HEK293T (cell line): Measurements from ENCODE around the gene STING1.

ENCODE experiments used
- CTCF ChIA-PET: fragments of 350-600 bp; formaldehyde crosslinking; extraction: SDS; loops from one replicate; lab custom pipeline; 2021; ENCODE audit warnings: antibody characterized with exemption, inconsistent platforms; lab: Yijun Ruan, JAX
- POLR2A ChIA-PET: fragments of 350-600 bp; formaldehyde crosslinking; extraction: SDS; loops from one replicate; lab custom pipeline; 2020; ENCODE audit warnings: antibody characterized with exemption, inconsistent platforms; lab: Yijun Ruan, JAX
- DNase-seq: peaks from one replicate; pipeline ENCODE4 v3.0.0; 2012; ENCODE audit warnings: mixed read lengths; ENCODE audit errors: extremely low spot score
- ARNT ChIP-seq: fragments of 450-650 bp; IDR thresholded peaks from 2 replicates; pipeline ENCODE4 v1.6.1; 2017; ENCODE audit warnings: mild to moderate bottlenecking
- BHLHE40 ChIP-seq: fragments of 450-650 bp; IDR thresholded peaks from 2 replicates; pipeline ENCODE4 v1.6.1; 2016; ENCODE audit warnings: mild to moderate bottlenecking, moderate library complexity, borderline replicate concordance
- CTBP1 ChIP-seq: fragments of 450-650 bp; IDR thresholded peaks from 2 replicates; pipeline ENCODE4 v1.6.1; 2016; ENCODE audit warnings: borderline replicate concordance
- ELF4 ChIP-seq: fragments of 450-650 bp; IDR thresholded peaks from 2 replicates; pipeline ENCODE4 v1.6.1; 2017; ENCODE audit warnings: antibody characterized with exemption
- FOXA1 ChIP-seq: fragments of 450-650 bp; IDR thresholded peaks from 2 replicates; pipeline ENCODE4 v1.6.1; 2016; ENCODE audit warnings: mild to moderate bottlenecking
- FOXK2 ChIP-seq: fragments of 450-650 bp; IDR thresholded peaks from 2 replicates; pipeline ENCODE4 v1.6.1; 2016; ENCODE audit warnings: mild to moderate bottlenecking
- FOXM1 ChIP-seq: fragments of 450-650 bp; IDR thresholded peaks from 2 replicates; pipeline ENCODE4 v1.6.1; 2017; ENCODE audit warnings: mild to moderate bottlenecking, borderline replicate concordance
- HDGF ChIP-seq: fragments of 450-650 bp; IDR thresholded peaks from 2 replicates; pipeline ENCODE4 v1.6.1; 2017; ENCODE audit warnings: antibody characterized with exemption, borderline replicate concordance
- L3MBTL2 ChIP-seq: fragments of 450-650 bp; conservative IDR thresholded peaks from 2 replicates; pipeline ENCODE4 v1.6.1; 2016; ENCODE audit warnings: mild to moderate bottlenecking
- LEF1 ChIP-seq: fragments of 450-650 bp; IDR thresholded peaks from 2 replicates; pipeline ENCODE4 v1.6.1; 2017; ENCODE audit warnings: mild to moderate bottlenecking, borderline replicate concordance
- NFRKB ChIP-seq: fragments of 450-650 bp; IDR thresholded peaks from 2 replicates; pipeline ENCODE4 v1.6.1; 2016; ENCODE audit warnings: mild to moderate bottlenecking, moderate library complexity
- PKNOX1 ChIP-seq: fragments of 450-650 bp; IDR thresholded peaks from 2 replicates; pipeline ENCODE4 v1.6.1; 2016
- SP1 ChIP-seq: fragments of 450-650 bp; IDR thresholded peaks from 2 replicates; pipeline ENCODE4 v1.6.1; 2017
- SUZ12 ChIP-seq: fragments of 450-650 bp; IDR thresholded peaks from 2 replicates; pipeline ENCODE4 v1.6.1; 2016; ENCODE audit warnings: mild to moderate bottlenecking
- TARDBP ChIP-seq: fragments of 450-650 bp; IDR thresholded peaks from 2 replicates; pipeline ENCODE4 v1.6.1; 2016
- ZNF384 ChIP-seq: fragments of 450-650 bp; IDR thresholded peaks from 2 replicates; pipeline ENCODE4 v1.6.1; 2016

Gene STING1

GRCh38 chr5:139474890-139475791 is 7.4 kb downstream of the STING1 start:
- POLR2A ChIA-PET: no interaction called here
- CTCF ChIA-PET: no interaction called here
- no peak for DNase-seq
- TF ChIP-seq FOXA1 (no peak), NFRKB (no peak), SUZ12 (no peak), L3MBTL2 (no peak), ZNF384 (no peak), LEF1 (no peak), ARNT (no peak), SP1 (no peak), CTBP1 (no peak), FOXM1 (no peak), PKNOX1 (no peak)

GRCh38 chr5:139473565-139473964 is 9.0 kb downstream of the STING1 start:
- ChIA-PET POLR2A (interaction anchor here (1.0 kb wide), 1 partner anchor 34 kb away, joined by 4 read pairs; the partner anchor contains the start of gene DNAJC18), CTCF (interaction anchor here (0.6 kb wide), 1 partner anchor 28 kb away, joined by 6 read pairs; no protein-coding TSS in a partner anchor)
- no peak for DNase-seq
- no peak for TF ChIP-seq ARNT
- TF ChIP-seq L3MBTL2: no peak
- TF ChIP-seq FOXM1: no peak
- TF ChIP-seq FOXK2: no peak
- no peak for TF ChIP-seq PKNOX1
- TF ChIP-seq LEF1: no peak
- no peak for TF ChIP-seq ELF4
- no peak for TF ChIP-seq TARDBP
- no peak for TF ChIP-seq NFRKB
- no peak for TF ChIP-seq CTBP1

- CTCF ChIA-PET: no interaction called here
- DNase-seq: no peak
- POLR2A ChIA-PET: no interaction called here
- no peak for TF ChIP-seq SP1
- TF ChIP-seq ARNT: no peak
- no peak for TF ChIP-seq HDGF
- no peak for TF ChIP-seq FOXK2
- TF ChIP-seq BHLHE40: no peak
These were observed 9.5 kb downstream of the STING1 start for GRCh38 chr5:139473105-139473504.

GRCh38 chr5:139472386-139473030 is 10.1 kb downstream of the STING1 start:
- POLR2A ChIA-PET: interaction anchor here (0.6 kb wide), 1 partner anchor 50 kb away, joined by 3 read pairs; no protein-coding TSS in a partner anchor
- DNase-seq: no peak
- no peak for TF ChIP-seq ARNT
- no peak for TF ChIP-seq FOXM1
- no peak for TF ChIP-seq HDGF
- TF ChIP-seq BHLHE40: no peak
- CTCF ChIA-PET: no interaction called here

- CTCF ChIA-PET: no interaction called here
- DNase-seq: no peak
- POLR2A ChIA-PET: interaction anchor here (1.2 to 1.9 kb wide), 2 partner anchors 31 to 47 kb away, joined by 3 to 4 read pairs; partner anchors contain the start of gene DNAJC18
- TF ChIP-seq HDGF (no peak), PKNOX1 (no peak), BHLHE40 (no peak), CTBP1 (no peak), L3MBTL2 (no peak), FOXM1 (no peak), ARNT (no peak), FOXA1 (no peak), TARDBP (no peak), ZNF384 (no peak), NFRKB (no peak), SP1 (no peak)
These were observed 11.7 kb downstream of the STING1 start, which contains the start of gene SMIM33 for GRCh38 chr5:139470821-139471300. Gene SMIM33, plus strand, starts transcription at chr5:139471004. Its CDS starts 118 bp downstream, at chr5:139471122.

GRCh38 chr5:139468421-139468931 is 14.1 kb downstream of the STING1 start:
- no peak for DNase-seq
- ChIA-PET CTCF (no interaction called here), POLR2A (interaction anchor here (1.0 kb wide), 1 partner anchor 29 kb away, joined by 4 read pairs; the partner anchor contains the start of gene DNAJC18)
- TF ChIP-seq TARDBP: no peak
- no peak for TF ChIP-seq ZNF384
- TF ChIP-seq ELF4: no peak
- no peak for TF ChIP-seq CTBP1
- TF ChIP-seq FOXA1: no peak
- TF ChIP-seq SUZ12: no peak
- no peak for TF ChIP-seq FOXK2
- no peak for TF ChIP-seq HDGF
- TF ChIP-seq L3MBTL2: no peak
- no peak for TF ChIP-seq NFRKB
- TF ChIP-seq ARNT: no peak
- no peak for TF ChIP-seq FOXM1
- TF ChIP-seq LEF1: no peak
